Activated T-helper 2 cell treated with anti-CD3 and anti-CD28 coated beads, Interferon-gamma antibody, Interleukin-2, Interleukin-4, amounts not matched to agents 10 μg/mL and 5 μg/mL and 100 μg/mL, durations not matched to agents 14 hours and 24 hours and 36 hours (primary cell): Measurements from ENCODE around the gene SSH3. TPM values are rescaled to one million over a fixed set of nuclear protein-coding genes. Genes with fewer than 3 reads are reported as not detected.

Source experiments
- DNase-seq: peaks from one replicate; pipeline ENCODE4 v3.0.0; 2021; ENCODE audit warnings: low spot score
- H3K27ac Mint-ChIP-seq: one replicate; pipeline ENCODE4 v1.8.0; 2021; ENCODE audit warnings: mixed read lengths
- H3K27me3 Mint-ChIP-seq: one replicate; pipeline ENCODE4 v1.8.0; 2021; ENCODE audit warnings: low read depth, mixed read lengths
- H3K36me3 Mint-ChIP-seq: one replicate; pipeline ENCODE4 v1.8.0; 2021; ENCODE audit warnings: low read depth, mixed read lengths
- H3K4me1 Mint-ChIP-seq: one replicate; pipeline ENCODE4 v1.8.0; 2021; ENCODE audit warnings: low read depth, mixed read lengths
- H3K4me3 Mint-ChIP-seq: one replicate; pipeline ENCODE4 v1.8.0; 2021; ENCODE audit warnings: low read depth, mild to moderate bottlenecking, moderate library complexity, mixed read lengths
- H3K9me3 Mint-ChIP-seq: one replicate; pipeline ENCODE4 v1.8.0; 2021; ENCODE audit warnings: mixed read lengths
- intact Hi-C: fragments of 100-400 bp; cut with micrococcal nuclease; formaldehyde crosslinking; loops from one replicate; pipeline ENCODE4 v1.15.1; 2023
- total RNA-seq: library from RNA; stranded (reverse); gene quantifications from 2 replicates; pipeline ENCODE4 v1.2.3, GENCODE V29; 2022

SSH3 gene
- total RNA-seq, 1 donor from 2014 or later: 16.2 TPM

DNA sequence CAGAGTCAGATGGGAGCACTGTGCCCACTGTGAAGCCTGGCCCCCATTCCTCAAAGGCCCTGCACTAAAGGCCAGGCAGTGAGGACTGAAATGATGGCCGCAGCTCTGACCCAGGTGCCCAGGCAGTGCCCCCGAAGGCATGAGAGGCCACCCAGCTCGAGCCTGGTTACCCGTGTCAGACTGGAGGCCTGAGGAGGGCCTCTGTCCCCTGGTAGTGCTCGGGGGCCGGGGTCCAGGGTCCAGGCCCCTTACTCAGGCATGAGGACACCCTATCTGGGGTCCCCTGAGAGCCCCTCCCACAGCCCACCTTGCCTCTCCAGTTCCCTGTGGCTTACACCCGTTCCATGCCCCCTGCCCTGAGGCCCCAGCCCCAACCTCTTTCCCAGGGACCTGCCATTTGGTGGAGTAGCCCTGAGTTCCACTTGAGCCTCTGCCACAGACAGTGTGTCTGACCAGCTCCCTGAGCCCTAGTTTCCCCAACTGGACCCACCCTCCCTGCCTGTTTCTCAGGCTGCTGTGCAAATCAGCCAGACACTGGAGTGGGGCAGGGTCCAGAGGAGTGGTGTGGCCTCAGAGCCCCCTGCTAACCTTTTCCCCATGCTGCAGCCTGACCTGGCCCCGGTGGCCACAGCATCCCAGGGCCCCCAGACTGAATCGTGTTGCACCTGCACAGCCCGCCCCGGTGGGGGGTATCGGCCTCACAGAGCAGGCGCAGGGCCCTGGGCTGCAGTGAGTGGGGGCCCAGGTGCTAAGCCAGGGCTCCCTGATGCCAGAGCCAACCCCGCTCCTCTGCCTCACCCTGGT is 25.0 kb upstream of the SSH3 start:
- H3K4me3 Mint-ChIP-seq: peak overlapping the region; percentile 71
- no peaks in the 10 kb centered on the region for H3K9me3 Mint-ChIP-seq
- peaks cover 40% of the 10 kb centered on the region for H3K4me1 Mint-ChIP-seq
- H3K27ac Mint-ChIP-seq: peak overlapping the region; percentile 98
- intact Hi-C loops: no loop called here
- no peak for DNase-seq
- no peaks in the 10 kb centered on the region for H3K27me3 Mint-ChIP-seq
- H3K36me3 Mint-ChIP-seq: peaks cover 85% of the 10 kb centered on the region

GRCh38 chr11:67278939-67279588 is 24.3 kb upstream of the SSH3 start:
- no peaks in the 10 kb centered on the region for H3K27me3 Mint-ChIP-seq
- peaks cover 91% of the 10 kb centered on the region for H3K36me3 Mint-ChIP-seq
- no peak for DNase-seq
- peak overlapping the region; percentile 57 for H3K4me3 Mint-ChIP-seq
- H3K27ac Mint-ChIP-seq: peak overlapping the region; percentile 75
- intact Hi-C loops: no loop called here
- no peaks in the 10 kb centered on the region for H3K9me3 Mint-ChIP-seq
- H3K4me1 Mint-ChIP-seq: peaks cover 40% of the 10 kb centered on the region

GRCh38 chr11:67279589-67280340 is 23.6 kb upstream of the SSH3 start:
- Mint-ChIP-seq H3K4me3 (peak overlapping the region; percentile 8), H3K36me3 (peaks cover 87% of the 10 kb centered on the region), H3K27ac (peak overlapping the region; percentile 78), H3K4me1 (peaks cover 36% of the 10 kb centered on the region), H3K9me3 (no peaks in the 10 kb centered on the region), H3K27me3 (no peaks in the 10 kb centered on the region)
- intact Hi-C loops: no loop called here
- no peak for DNase-seq

- Mint-ChIP-seq H3K36me3 (peaks cover 89% of the 10 kb centered on the region), H3K9me3 (no peaks in the 10 kb centered on the region), H3K27me3 (no peaks in the 10 kb centered on the region), H3K27ac (peak overlapping the region; percentile 78), H3K4me3 (no peak overlapping the region), H3K4me1 (peaks cover 34% of the 10 kb centered on the region)
- DNase-seq: no peak
- intact Hi-C loops: no loop called here
Observed at GRCh38 chr11:67280341-67280787, 23.0 kb upstream of the SSH3 start.

DNA sequence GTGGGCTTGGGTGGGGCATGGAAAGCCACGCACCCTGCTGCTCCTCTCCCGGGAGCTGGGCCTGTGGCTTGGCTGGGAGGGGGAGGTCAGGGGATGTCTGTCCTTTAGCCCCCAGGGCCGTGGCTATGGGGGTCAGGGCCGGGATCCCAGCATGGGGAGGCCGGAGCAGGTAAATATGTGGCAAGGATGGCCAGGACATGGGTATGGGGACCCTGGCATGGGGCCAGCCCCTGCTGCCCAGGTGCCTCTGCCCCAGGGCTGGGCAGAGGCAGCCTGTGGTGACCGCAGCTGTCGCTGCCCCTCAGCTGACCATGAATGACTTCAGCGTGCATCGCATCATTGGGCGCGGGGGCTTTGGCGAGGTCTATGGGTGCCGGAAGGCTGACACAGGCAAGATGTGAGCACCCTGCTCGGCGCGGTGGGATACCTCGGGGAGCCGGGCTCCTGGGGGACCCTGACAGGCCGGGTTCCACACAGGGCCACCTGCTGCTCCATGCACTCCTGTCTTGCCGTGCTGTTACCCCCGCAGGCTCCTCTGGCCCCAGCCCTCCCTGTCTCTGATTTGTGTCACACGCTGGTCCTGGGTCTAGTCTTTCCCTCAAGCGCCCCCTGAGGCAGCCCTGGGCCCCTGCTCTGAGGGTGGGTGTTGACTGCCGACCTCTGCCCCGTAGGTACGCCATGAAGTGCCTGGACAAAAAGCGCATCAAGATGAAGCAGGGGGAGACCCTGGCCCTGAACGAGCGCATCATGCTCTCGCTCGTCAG is 22.4 kb upstream of the SSH3 start:
- intact Hi-C loops: no loop called here
- no peak for DNase-seq

GRCh38 chr11:67281552-67282150 is 21.7 kb upstream of the SSH3 start:
- intact Hi-C loops: no loop called here
- H3K4me3 Mint-ChIP-seq: no peak overlapping the region
- no peaks in the 10 kb centered on the region for H3K9me3 Mint-ChIP-seq
- DNase-seq: no peak
- H3K27ac Mint-ChIP-seq: no peak overlapping the region
- H3K4me1 Mint-ChIP-seq: peaks cover 29% of the 10 kb centered on the region
- H3K36me3 Mint-ChIP-seq: peaks cover 86% of the 10 kb centered on the region
- no peaks in the 10 kb centered on the region for H3K27me3 Mint-ChIP-seq

More for the DNA sequence above, 22.4 kb upstream of the SSH3 start:
- Mint-ChIP-seq H3K4me3 (no peak overlapping the region), H3K36me3 (peaks cover 88% of the 10 kb centered on the region), H3K4me1 (peaks cover 29% of the 10 kb centered on the region), H3K27me3 (no peaks in the 10 kb centered on the region), H3K9me3 (no peaks in the 10 kb centered on the region), H3K27ac (no peak overlapping the region)

- H3K4me1 Mint-ChIP-seq: peaks cover 32% of the 10 kb centered on the region
- peak overlapping the region; percentile 35 for H3K27ac Mint-ChIP-seq
- intact Hi-C loops: no loop called here
- DNase-seq: no peak
- peaks cover 86% of the 10 kb centered on the region for H3K36me3 Mint-ChIP-seq
- H3K4me3 Mint-ChIP-seq: no peak overlapping the region
- no peaks in the 10 kb centered on the region for H3K27me3 Mint-ChIP-seq
- H3K9me3 Mint-ChIP-seq: no peaks in the 10 kb centered on the region
Observed at GRCh38 chr11:67282155-67282875, 21.0 kb upstream of the SSH3 start.

GRCh38 chr11:67282876-67283371 is 20.4 kb upstream of the SSH3 start:
- Mint-ChIP-seq H3K27me3 (no peaks in the 10 kb centered on the region), H3K27ac (peak overlapping the region; percentile 35), H3K9me3 (no peaks in the 10 kb centered on the region), H3K36me3 (peaks cover 86% of the 10 kb centered on the region), H3K4me3 (no peak overlapping the region), H3K4me1 (peaks cover 36% of the 10 kb centered on the region)
- intact Hi-C loops: no loop called here
- DNase-seq: no peak

- no peak overlapping the region for H3K27ac Mint-ChIP-seq
- no peak overlapping the region for H3K4me3 Mint-ChIP-seq
- H3K4me1 Mint-ChIP-seq: peaks cover 39% of the 10 kb centered on the region
- no peaks in the 10 kb centered on the region for H3K9me3 Mint-ChIP-seq
- H3K36me3 Mint-ChIP-seq: peaks cover 84% of the 10 kb centered on the region
- intact Hi-C loops: no loop called here
- H3K27me3 Mint-ChIP-seq: no peaks in the 10 kb centered on the region
- no peak for DNase-seq
Observed at GRCh38 chr11:67283481-67283963, 19.8 kb upstream of the SSH3 start.

GRCh38 chr11:67284811-67285540 is 18.4 kb upstream of the SSH3 start:
- peaks cover 75% of the 10 kb centered on the region for H3K36me3 Mint-ChIP-seq
- H3K27ac Mint-ChIP-seq: no peak overlapping the region

More at GRCh38 chr11:67284811-67285540, 18.4 kb upstream of the SSH3 start:
- Mint-ChIP-seq H3K27me3 (no peaks in the 10 kb centered on the region), H3K4me3 (no peak overlapping the region), H3K9me3 (no peaks in the 10 kb centered on the region), H3K4me1 (peaks cover 32% of the 10 kb centered on the region)
- intact Hi-C loops: loop anchor here (5.0 kb wide), 2 partner anchors 197 to 222 kb away; partner anchors contain the start of genes AIP, CDK2AP2 and PITPNM1
- DNase-seq: no peak
